ENCODE measurements around the gene NRAP.

- TF ChIP-seq CTCF (conservative IDR thresholded peaks at IDR 0.05; ENCODE audit: low read length) (no peak), EZH2phosphoT487 (IDR thresholded peaks at IDR 0.05; ENCODE audit: borderline replicate concordance) (no peak)
These were observed 41.0 kb downstream of the NRAP start for GRCh38 chr10:113622831-113623230.
